ENCODE results near the gene CAPG.

CAPG gene

GRCh38 chr2:85428343-85428881, 18.2 kb upstream of the CAPG start:
- no peaks in the 10 kb centered on the region for H3K9me3 ChIP-seq
- DNase-seq, result no peak
- TF ChIP-seq, protein P1, sequence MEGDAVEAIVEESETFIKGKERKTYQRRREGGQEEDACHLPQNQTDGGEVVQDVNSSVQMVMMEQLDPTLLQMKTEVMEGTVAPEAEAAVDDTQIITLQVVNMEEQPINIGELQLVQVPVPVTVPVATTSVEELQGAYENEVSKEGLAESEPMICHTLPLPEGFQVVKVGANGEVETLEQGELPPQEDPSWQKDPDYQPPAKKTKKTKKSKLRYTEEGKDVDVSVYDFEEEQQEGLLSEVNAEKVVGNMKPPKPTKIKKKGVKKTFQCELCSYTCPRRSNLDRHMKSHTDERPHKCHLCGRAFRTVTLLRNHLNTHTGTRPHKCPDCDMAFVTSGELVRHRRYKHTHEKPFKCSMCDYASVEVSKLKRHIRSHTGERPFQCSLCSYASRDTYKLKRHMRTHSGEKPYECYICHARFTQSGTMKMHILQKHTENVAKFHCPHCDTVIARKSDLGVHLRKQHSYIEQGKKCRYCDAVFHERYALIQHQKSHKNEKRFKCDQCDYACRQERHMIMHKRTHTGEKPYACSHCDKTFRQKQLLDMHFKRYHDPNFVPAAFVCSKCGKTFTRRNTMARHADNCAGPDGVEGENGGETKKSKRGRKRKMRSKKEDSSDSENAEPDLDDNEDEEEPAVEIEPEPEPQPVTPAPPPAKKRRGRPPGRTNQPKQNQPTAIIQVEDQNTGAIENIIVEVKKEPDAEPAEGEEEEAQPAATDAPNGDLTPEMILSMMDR (IDR thresholded peaks at IDR 0.05), result no peak
- intact Hi-C loops (cut with DNase I; ENCODE audit: low total_unique reads), result no loop called here
- no peak overlapping the region for H3K4me3 ChIP-seq
- H3K27me3 ChIP-seq, result no peaks in the 10 kb centered on the region
- peaks cover 0 to 2% (median 1%) of the 10 kb centered on the region in 4 donors for H3K4me1 ChIP-seq
- H3K36me3 ChIP-seq, result no peaks in the 10 kb centered on the region
- H3K27ac ChIP-seq, result no peak overlapping the region

GRCh38 chr2:85427300-85427835, 17.2 kb upstream of the CAPG start:
- Histone ChIP-seq H3K9me3 (no peaks in the 10 kb centered on the region), H3K27me3 (no peaks in the 10 kb centered on the region), H3K4me1 (no peaks in the 10 kb centered on the region), H3K4me3 (no peak overlapping the region), H3K27ac (no peak overlapping the region), H3K36me3 (no peaks in the 10 kb centered on the region)
- TF ChIP-seq, protein P1 (IDR thresholded peaks at IDR 0.05), result no peak
- intact Hi-C loops (cut with DNase I; ENCODE audit: low total_unique reads), result no loop called here
- DNase-seq, result peak in 1 of 2 donors; percentile 23

- intact Hi-C loops (cut with DNase I; ENCODE audit: low total_unique reads), result no loop called here
- no peaks in the 10 kb centered on the region for H3K9me3 ChIP-seq
- peaks cover 0 to 9% (median 6%) of the 10 kb centered on the region in 4 donors for H3K4me1 ChIP-seq
- H3K27me3 ChIP-seq, result no peaks in the 10 kb centered on the region
- DNase-seq, result no peak
- TF ChIP-seq, protein P1 (IDR thresholded peaks at IDR 0.05), result no peak
- no peaks in the 10 kb centered on the region for H3K36me3 ChIP-seq
- no peak overlapping the region for H3K4me3 ChIP-seq
- H3K27ac ChIP-seq, result no peak overlapping the region
These were observed 15.4 kb upstream of the CAPG start for GRCh38 chr2:85425588-85425987.

- Histone ChIP-seq H3K4me1 (peaks cover 0 to 28% (median 23%) of the 10 kb centered on the region in 4 donors), H3K27me3 (no peaks in the 10 kb centered on the region), H3K4me3 (no peak overlapping the region), H3K36me3 (no peaks in the 10 kb centered on the region), H3K9me3 (no peaks in the 10 kb centered on the region), H3K27ac (no peak overlapping the region)
- no peak for DNase-seq
- intact Hi-C loops (cut with DNase I; ENCODE audit: low total_unique reads), result no loop called here
- TF ChIP-seq, protein P1 (IDR thresholded peaks at IDR 0.05), result no peak
These were observed 13.4 kb upstream of the CAPG start for GRCh38 chr2:85423525-85423924.

GRCh38 chr2:85422072-85422457, 11.9 kb upstream of the CAPG start:
- Histone ChIP-seq H3K4me1 (peaks cover 0 to 33% (median 27%) of the 10 kb centered on the region in 4 donors), H3K36me3 (no peaks in the 10 kb centered on the region), H3K9me3 (no peaks in the 10 kb centered on the region), H3K27ac (no peak overlapping the region), H3K4me3 (no peak overlapping the region), H3K27me3 (no peaks in the 10 kb centered on the region)
- no peak for DNase-seq
- intact Hi-C loops (cut with DNase I; ENCODE audit: low total_unique reads), result no loop called here
- TF ChIP-seq, protein P1 (IDR thresholded peaks at IDR 0.05), result no peak
